Measurements from ENCODE around the gene ODAD3.

The ODAD3 gene

GRCh38 chr19:11390359-11390758 is 44.6 kb downstream of the ODAD3 start:
- TF ChIP-seq CTCF (IDR thresholded peaks at IDR 0.05; ENCODE audit: low read depth, low read length, missing control alignments): no peak

GRCh38 chr19:11387162-11388034 is 47.5 kb downstream of the ODAD3 start:
- no peaks in the 10 kb centered on the region for H3K27me3 ChIP-seq (replicated peaks)
- no peak for TF ChIP-seq CTCF (IDR thresholded peaks at IDR 0.05; ENCODE audit: low read depth, low read length, missing control alignments)
- H3K36me3 ChIP-seq (replicated peaks): no peaks in the 10 kb centered on the region
- in situ Hi-C loops (cut with HindIII; ENCODE audit: low pct_ligation_motif_present, low sequenced_read_pairs): no loop called here
- no peak overlapping the region for H3K27ac ChIP-seq
- DNase-seq: no peak
- no peak overlapping the region for H3K4me3 ChIP-seq (ENCODE audit: low read depth, low read length)

More at GRCh38 chr19:11390359-11390758, 44.6 kb downstream of the ODAD3 start:
- H3K4me3 ChIP-seq (ENCODE audit: low read depth, low read length): no peak overlapping the region
- no peaks in the 10 kb centered on the region for H3K27me3 ChIP-seq (replicated peaks)
- in situ Hi-C loops (cut with HindIII; ENCODE audit: low pct_ligation_motif_present, low sequenced_read_pairs): no loop called here
- H3K27ac ChIP-seq: no peak overlapping the region
- H3K36me3 ChIP-seq (replicated peaks): no peaks in the 10 kb centered on the region
- no peak for DNase-seq

- Histone ChIP-seq H3K27me3 (replicated peaks) (no peaks in the 10 kb centered on the region), H3K36me3 (replicated peaks) (no peaks in the 10 kb centered on the region), H3K27ac (no peak overlapping the region), H3K4me3 (ENCODE audit: low read depth, low read length) (no peak overlapping the region)
- TF ChIP-seq CTCF (IDR thresholded peaks at IDR 0.05; ENCODE audit: low read depth, low read length, missing control alignments): no peak
- in situ Hi-C loops (cut with HindIII; ENCODE audit: low pct_ligation_motif_present, low sequenced_read_pairs): no loop called here
- no peak for DNase-seq
These were observed 50.2 kb downstream of the ODAD3 start for GRCh38 chr19:11384778-11385129.

- no peak for DNase-seq
- Histone ChIP-seq H3K36me3 (replicated peaks) (no peaks in the 10 kb centered on the region), H3K27ac (no peak overlapping the region), H3K27me3 (replicated peaks) (no peaks in the 10 kb centered on the region), H3K4me3 (ENCODE audit: low read depth, low read length) (peak overlapping the region; percentile 45)
- TF ChIP-seq CTCF (IDR thresholded peaks at IDR 0.05; ENCODE audit: low read depth, low read length, missing control alignments): no peak
- in situ Hi-C loops (cut with HindIII; ENCODE audit: low pct_ligation_motif_present, low sequenced_read_pairs): no loop called here
These were observed 51.2 kb downstream of the ODAD3 start for GRCh38 chr19:11383706-11384048.

GRCh38 chr19:11382898-11383705 is 51.8 kb downstream of the ODAD3 start:
- H3K36me3 ChIP-seq (replicated peaks): no peaks in the 10 kb centered on the region
- in situ Hi-C loops (cut with HindIII; ENCODE audit: low pct_ligation_motif_present, low sequenced_read_pairs): no loop called here
- no peaks in the 10 kb centered on the region for H3K27me3 ChIP-seq (replicated peaks)
- peak overlapping the region; percentile 45 for H3K4me3 ChIP-seq (ENCODE audit: low read depth, low read length)
- no peak for DNase-seq
- H3K27ac ChIP-seq: no peak overlapping the region
- peak; percentile 81 for TF ChIP-seq CTCF (IDR thresholded peaks at IDR 0.05; ENCODE audit: low read depth, low read length, missing control alignments)

Measured in brain microvascular endothelial cell (primary cell).